Measurements from ENCODE around the gene SYT5. TPM values are rescaled to one million over a fixed set of nuclear protein-coding genes. Genes with fewer than 3 reads are reported as not detected.

Gene SYT5
- total and polyA plus RNA-seq, 2 of the 8 experiments (the other 6 are each of a cell fraction or from before 2014, with no cell fraction given): 0.35 to 0.67 TPM

DNA sequence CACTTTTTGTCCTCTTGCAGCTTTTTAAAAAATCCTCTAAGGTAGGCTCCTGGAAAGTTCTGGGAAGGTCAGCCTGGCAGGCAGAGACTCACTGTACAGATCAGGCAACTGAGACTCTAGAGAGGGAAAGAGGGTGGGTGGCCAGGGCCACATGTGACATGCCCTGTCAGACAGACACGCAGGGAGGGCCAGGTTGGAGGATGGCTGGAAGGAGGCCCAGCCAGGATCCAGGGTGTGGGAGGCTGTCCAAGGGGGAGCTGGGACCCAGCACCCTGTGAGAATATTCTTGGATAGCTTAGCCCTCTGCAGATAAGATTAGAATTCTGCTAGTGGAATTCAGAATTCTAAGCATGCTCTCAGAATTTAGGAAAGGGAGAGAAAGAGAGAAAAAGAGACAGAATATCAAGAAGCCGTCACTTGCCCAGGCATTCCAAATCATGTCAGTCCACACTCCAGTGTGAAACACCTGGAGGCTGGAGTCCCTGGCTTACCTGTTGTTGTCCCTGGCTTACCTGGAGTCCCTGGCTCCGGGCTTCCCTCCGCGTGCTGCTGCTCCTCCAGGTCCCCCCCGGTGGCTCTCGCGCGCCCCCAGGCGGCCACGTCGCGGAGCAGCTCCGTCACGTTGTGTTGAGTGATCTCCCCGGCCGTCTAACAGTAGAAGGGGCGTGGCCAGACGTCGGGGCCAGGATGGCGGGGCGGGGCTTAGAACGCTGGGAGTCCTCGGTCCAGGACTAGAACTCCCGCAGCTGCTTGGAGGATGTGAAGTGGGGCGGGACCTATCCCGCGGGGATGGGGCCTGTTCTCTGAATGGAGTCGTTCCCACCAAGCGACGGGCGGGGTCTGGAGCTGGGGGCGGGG, 19.7 kb downstream of the SYT5 start:
- Histone ChIP-seq H3K23me2 (ENCODE audit: low read depth, low read length) (peaks cover 10% of the 10 kb centered on the region; the same call in 1 of the 2 replicates), H4K8ac (ENCODE audit: extremely low read depth, insufficient read depth, low read length) (no peak overlapping the region), H3K4ac (replicated peaks; ENCODE audit: insufficient read length, low read depth, low read length) (peak overlapping the region; percentile 63), H4K91ac (replicated peaks; ENCODE audit: insufficient read length, low read length) (peak overlapping the region; percentile 66), H2BK15ac (ENCODE audit: low read length) (peak overlapping the region; percentile 88), H3K9me3 (ENCODE audit: insufficient read depth in 2 of 2, low read depth in 1 of 2, low read length in 1 of 2) (no peaks in the 10 kb centered on the region), H4K20me1 (replicated peaks in 1 of 2; ENCODE audit: control insufficient read depth in 1 of 2, insufficient read depth in 2 of 2, low read length in 2 of 2) (peaks cover 0 to 1% of the 10 kb centered on the region in 2 experiments), H3K36me3 (ENCODE audit: control insufficient read depth in 2 of 4, insufficient read depth in 4 of 4, low read length in 3 of 4) (no peaks in the 10 kb centered on the region), H2AFZ (ENCODE audit: low read length) (no peak overlapping the region), H3K56ac (replicated peaks; ENCODE audit: insufficient read length, low read depth, low read length) (no peak overlapping the region), H3K4me2 (ENCODE audit: insufficient read depth in 1 of 2, low read depth in 2 of 2, low read length in 2 of 2) (0 out of 4 replicates have a peak overlapping the region, but pooled peaks of 1 of the 2 experiments have one; percentile 41), H3K27ac (ENCODE audit: low read depth, low read length) (no peak overlapping the region), H3K14ac (ENCODE audit: insufficient read length) (no peak overlapping the region), H3K4me3 (ENCODE audit: extremely low read depth in 1 of 4, insufficient read depth in 2 of 4, low read depth in 3 of 4, low read length in 4 of 4) (peak overlapping the region in 1 of 4 experiments; percentile 65; a peak in 2 of 8 replicates), H3K9ac (replicated peaks in 1 of 4; ENCODE audit: extremely low read depth in 1 of 4, low read depth in 3 of 4, low read length in 3 of 4) (no peak overlapping the region), H2AK5ac (ENCODE audit: low read depth, low read length) (no peak overlapping the region), H2BK20ac (ENCODE audit: low read length) (no peak overlapping the region), H2BK120ac (replicated peaks; ENCODE audit: low read depth, low read length) (no peak overlapping the region), H3K79me2 (ENCODE audit: control insufficient read depth in 1 of 2, insufficient read depth in 2 of 2, low read length in 2 of 2) (no peaks in the 10 kb centered on the region), H2BK5ac (ENCODE audit: low read depth, low read length) (no peak overlapping the region), H3K18ac (ENCODE audit: extremely low read depth, low read length) (peak overlapping the region; percentile 48), H3K27me3 (replicated peaks in 1 of 4; ENCODE audit: control insufficient read depth in 3 of 4, extremely low read depth in 1 of 4, insufficient read depth in 3 of 4, low read length in 3 of 4) (peaks cover 5 to 16% (median 14%) of the 10 kb centered on the region in 4 experiments; a peak in 6 of 7 replicates), H3K23ac (ENCODE audit: insufficient read length) (no peak overlapping the region), H3K4me1 (replicated peaks in 1 of 4; ENCODE audit: control insufficient read depth in 3 of 4, insufficient read depth in 4 of 4, low read length in 3 of 4) (peaks cover 3 to 25% (median 9%) of the 10 kb centered on the region in 4 experiments), H3K79me1 (ENCODE audit: low read depth, low read length) (no peaks in the 10 kb centered on the region), H2BK12ac (ENCODE audit: low read depth, low read length) (peak overlapping the region; percentile 92; the same call in 1 of the 2 replicates), H4K5ac (ENCODE audit: insufficient read length, low read depth, low read length) (no peak overlapping the region)
- CTCF ChIA-PET (ENCODE audit: partially characterized antibody): interaction anchor here (0.5 to 5.3 kb wide), 39 partner anchors 9 to 712 kb away, joined by 3 to 118 read pairs (median 4); partner anchors contain the start of genes LENG8, SYT5 and TNNT1
- WGBS, 2 experiments (ENCODE audit: extremely low coverage in 1 of 2, insufficient coverage in 1 of 2, insufficient read length in 1 of 2, insufficient replicate concordance in 2 of 2, low coverage in 1 of 2, low lambda C conversion rate in 2 of 2, missing lambda C conversion rate in 1 of 2): 4% methylated on average over 27 of the region's 33 CpGs; no CpG with 5 or more reads in 1 of the 2 experiments
- POLR2A ChIA-PET (ENCODE audit: partially characterized antibody): interaction anchor here (0.7 to 2.7 kb wide), 12 partner anchors 9 to 697 kb away, joined by 3 to 16 read pairs (median 4); partner anchors contain the start of genes LENG9 and UBE2S
- no peak for FAIRE-seq
- peak; percentile 96 to 100 for DNase-seq (ENCODE audit: low read depth in 1 of 2, low spot score in 2 of 2)
- TF ChIP-seq RNF2 (IDR thresholded peaks at IDR 0.05; ENCODE audit: borderline replicate concordance, low read depth, low read length, missing control alignments, poor library complexity, severe bottlenecking) (no peak), JUN (IDR thresholded peaks at IDR 0.05; ENCODE audit: low read depth, low read length) (no peak), CTBP2 (IDR thresholded peaks at IDR 0.05; ENCODE audit: borderline replicate concordance, insufficient read depth, insufficient read length, low read length) (no peak), EZH2 (IDR thresholded peaks at IDR 0.05; ENCODE audit: low read depth, low read length, severe bottlenecking) (no peak), HDAC6 (IDR thresholded peaks at IDR 0.05; ENCODE audit: low read depth, low read length) (no peak), KDM5A (IDR thresholded peaks at IDR 0.05; ENCODE audit: low read length) (no peak), YY1 (IDR thresholded peaks at IDR 0.05; ENCODE audit: low read depth, low read length) (no peak)
- TF ChIP-seq, protein P1, sequence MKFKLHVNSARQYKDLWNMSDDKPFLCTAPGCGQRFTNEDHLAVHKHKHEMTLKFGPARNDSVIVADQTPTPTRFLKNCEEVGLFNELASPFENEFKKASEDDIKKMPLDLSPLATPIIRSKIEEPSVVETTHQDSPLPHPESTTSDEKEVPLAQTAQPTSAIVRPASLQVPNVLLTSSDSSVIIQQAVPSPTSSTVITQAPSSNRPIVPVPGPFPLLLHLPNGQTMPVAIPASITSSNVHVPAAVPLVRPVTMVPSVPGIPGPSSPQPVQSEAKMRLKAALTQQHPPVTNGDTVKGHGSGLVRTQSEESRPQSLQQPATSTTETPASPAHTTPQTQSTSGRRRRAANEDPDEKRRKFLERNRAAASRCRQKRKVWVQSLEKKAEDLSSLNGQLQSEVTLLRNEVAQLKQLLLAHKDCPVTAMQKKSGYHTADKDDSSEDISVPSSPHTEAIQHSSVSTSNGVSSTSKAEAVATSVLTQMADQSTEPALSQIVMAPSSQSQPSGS (IDR thresholded peaks at IDR 0.05; ENCODE audit: low read length): no peak

Measured in H1 (cell line).